C4-2B (cell line): ENCODE results near the gene CCDC88C.

ENCODE experiments used
- H3K27ac ChIP-seq: fragments of 450-650 bp; 2 replicates; pipeline ENCODE4 v1.5.1; 2017
- ZFX ChIP-seq: fragments of 450-650 bp; IDR thresholded peaks from 2 replicates; pipeline ENCODE4 v1.6.1; 2017
- TF ChIP-seq, protein P1 (sequence below): fragments of 450-650 bp; conservative IDR thresholded peaks from 2 replicates; pipeline ENCODE4 v1.5.1; 2017; ENCODE audit warnings: mild to moderate bottlenecking

CCDC88C gene, protein sequence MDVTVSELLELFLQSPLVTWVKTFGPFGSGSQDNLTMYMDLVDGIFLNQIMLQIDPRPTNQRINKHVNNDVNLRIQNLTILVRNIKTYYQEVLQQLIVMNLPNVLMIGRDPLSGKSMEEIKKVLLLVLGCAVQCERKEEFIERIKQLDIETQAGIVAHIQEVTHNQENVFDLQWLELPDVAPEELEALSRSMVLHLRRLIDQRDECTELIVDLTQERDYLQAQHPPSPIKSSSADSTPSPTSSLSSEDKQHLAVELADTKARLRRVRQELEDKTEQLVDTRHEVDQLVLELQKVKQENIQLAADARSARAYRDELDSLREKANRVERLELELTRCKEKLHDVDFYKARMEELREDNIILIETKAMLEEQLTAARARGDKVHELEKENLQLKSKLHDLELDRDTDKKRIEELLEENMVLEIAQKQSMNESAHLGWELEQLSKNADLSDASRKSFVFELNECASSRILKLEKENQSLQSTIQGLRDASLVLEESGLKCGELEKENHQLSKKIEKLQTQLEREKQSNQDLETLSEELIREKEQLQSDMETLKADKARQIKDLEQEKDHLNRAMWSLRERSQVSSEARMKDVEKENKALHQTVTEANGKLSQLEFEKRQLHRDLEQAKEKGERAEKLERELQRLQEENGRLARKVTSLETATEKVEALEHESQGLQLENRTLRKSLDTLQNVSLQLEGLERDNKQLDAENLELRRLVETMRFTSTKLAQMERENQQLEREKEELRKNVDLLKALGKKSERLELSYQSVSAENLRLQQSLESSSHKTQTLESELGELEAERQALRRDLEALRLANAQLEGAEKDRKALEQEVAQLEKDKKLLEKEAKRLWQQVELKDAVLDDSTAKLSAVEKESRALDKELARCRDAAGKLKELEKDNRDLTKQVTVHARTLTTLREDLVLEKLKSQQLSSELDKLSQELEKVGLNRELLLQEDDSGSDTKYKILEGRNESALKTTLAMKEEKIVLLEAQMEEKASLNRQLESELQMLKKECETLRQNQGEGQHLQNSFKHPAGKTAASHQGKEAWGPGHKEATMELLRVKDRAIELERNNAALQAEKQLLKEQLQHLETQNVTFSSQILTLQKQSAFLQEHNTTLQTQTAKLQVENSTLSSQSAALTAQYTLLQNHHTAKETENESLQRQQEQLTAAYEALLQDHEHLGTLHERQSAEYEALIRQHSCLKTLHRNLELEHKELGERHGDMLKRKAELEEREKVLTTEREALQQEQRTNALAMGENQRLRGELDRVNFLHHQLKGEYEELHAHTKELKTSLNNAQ (N-terminal part only)

GRCh38 chr14:91417120-91417982 lies at the start of gene CCDC88C:
Gene CCDC88C (minus strand): TSS chr14:91417820. CDS start chr14:91417690, 130 bp downstream.
- no peak for TF ChIP-seq ZFX
- TF ChIP-seq, protein P1, sequence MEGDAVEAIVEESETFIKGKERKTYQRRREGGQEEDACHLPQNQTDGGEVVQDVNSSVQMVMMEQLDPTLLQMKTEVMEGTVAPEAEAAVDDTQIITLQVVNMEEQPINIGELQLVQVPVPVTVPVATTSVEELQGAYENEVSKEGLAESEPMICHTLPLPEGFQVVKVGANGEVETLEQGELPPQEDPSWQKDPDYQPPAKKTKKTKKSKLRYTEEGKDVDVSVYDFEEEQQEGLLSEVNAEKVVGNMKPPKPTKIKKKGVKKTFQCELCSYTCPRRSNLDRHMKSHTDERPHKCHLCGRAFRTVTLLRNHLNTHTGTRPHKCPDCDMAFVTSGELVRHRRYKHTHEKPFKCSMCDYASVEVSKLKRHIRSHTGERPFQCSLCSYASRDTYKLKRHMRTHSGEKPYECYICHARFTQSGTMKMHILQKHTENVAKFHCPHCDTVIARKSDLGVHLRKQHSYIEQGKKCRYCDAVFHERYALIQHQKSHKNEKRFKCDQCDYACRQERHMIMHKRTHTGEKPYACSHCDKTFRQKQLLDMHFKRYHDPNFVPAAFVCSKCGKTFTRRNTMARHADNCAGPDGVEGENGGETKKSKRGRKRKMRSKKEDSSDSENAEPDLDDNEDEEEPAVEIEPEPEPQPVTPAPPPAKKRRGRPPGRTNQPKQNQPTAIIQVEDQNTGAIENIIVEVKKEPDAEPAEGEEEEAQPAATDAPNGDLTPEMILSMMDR: no peak; the same call in 1 of the 2 replicates
- peak within 1 kb of the TSS; percentile 98 for H3K27ac ChIP-seq

DNA sequence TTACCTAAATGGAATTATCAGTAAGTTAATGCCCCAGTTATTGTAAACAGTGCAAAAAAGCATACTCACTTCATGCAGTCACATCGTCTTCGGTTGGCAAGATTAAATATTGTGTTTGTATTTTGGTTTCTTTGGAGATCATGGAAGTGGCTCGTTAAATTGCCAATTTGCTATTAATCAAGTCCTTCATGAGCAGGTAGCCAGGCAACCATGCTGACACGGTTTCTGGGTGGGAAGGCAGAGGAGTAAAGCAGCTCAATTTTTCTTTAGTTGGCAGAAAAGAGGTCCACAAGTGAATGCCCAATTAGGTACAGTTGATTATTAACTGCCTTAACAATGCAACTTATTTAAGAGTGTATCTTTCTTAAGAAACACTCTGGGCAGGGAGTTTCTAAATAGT lies 48.6 kb upstream of the CCDC88C start:
- TF ChIP-seq, protein P1: no peak
- no peak for TF ChIP-seq ZFX
- no peak overlapping the region for H3K27ac ChIP-seq

DNA sequence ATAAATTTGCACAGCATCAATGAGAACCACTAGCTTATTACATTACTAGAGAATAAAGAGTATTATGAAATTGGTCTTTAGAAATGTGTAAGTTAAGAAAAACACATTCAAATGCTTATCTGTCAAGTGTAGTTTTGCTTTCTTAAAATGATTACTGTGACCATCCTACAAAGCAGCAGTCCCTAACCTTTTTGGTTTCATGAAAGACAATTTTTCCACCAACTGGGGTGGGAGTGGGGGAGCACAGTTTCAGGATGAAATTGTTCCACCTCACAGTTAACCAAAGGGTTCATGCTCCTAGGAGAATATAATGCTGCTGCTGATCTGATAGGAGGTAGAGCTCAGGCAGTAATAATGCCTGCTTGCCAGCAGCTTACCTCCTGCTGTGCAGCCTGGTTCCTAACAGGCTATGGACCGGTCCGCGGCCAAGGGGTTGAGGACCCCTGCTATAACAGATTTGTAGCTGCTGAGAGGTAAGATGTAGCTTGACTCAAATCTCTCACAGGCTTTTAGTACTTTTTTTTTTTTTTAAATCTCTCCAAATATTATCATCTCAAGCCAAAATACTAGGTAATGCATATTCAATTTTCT lies 47.1 kb upstream of the CCDC88C start:
- TF ChIP-seq, protein P1: no peak
- no peak for TF ChIP-seq ZFX
- no peak overlapping the region for H3K27ac ChIP-seq

DNA sequence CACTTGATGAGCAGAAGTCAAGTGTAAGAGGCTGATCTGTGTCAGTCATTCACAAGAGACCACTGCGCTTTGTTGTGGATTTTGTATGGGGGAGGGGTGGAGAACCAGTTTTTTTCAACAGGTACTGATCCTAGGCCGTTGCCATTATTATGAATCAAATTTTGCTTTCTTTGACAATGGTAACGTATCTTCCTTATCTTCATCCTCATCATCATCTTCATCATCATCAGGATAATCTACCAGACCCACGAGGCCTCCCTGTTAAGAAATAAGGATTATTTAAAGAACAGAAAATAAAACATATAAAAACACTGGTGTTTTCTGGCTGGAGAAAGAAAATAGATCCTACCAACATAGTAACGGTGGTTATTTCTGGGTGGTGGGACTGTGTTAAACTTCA lies 41.0 kb upstream of the CCDC88C start:
- TF ChIP-seq, protein P1: no peak
- no peak for TF ChIP-seq ZFX
- H3K27ac ChIP-seq: no peak overlapping the region

- no peak overlapping the region for H3K27ac ChIP-seq
- no peak for TF ChIP-seq ZFX
- TF ChIP-seq, protein P1: no peak
Observed at GRCh38 chr14:91456283-91456682, 38.7 kb upstream of the CCDC88C start.

DNA sequence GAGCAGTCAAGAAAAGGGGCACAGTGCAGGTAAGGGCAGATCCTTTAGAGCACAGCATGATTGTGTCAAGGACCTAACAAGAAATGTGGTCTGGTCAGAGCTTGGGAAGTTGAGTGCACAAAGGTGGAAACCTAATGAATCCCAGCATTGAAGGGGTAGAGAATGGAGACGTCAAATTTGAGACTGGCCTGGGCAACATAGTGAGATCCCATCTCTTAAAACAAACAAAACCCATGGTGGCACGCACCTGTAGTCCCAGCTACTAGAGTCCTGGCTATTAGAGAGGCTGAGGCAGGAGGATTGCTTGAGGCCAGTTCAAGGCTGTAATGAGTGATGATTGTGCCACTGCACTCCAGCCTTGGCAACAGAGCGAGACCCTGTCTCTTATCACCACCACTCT lies 37.0 kb upstream of the CCDC88C start:
- H3K27ac ChIP-seq: no peak overlapping the region
- TF ChIP-seq ZFX: no peak
- TF ChIP-seq, protein P1: no peak
